ENCODE results near the gene TRIM23. TPM values are rescaled to one million over a fixed set of nuclear protein-coding genes. Genes with fewer than 3 reads are reported as not detected.
A peak's percentile ranks its signal among the peaks of the same experiment; 100 is the strongest.

TRIM23 gene
- polyA plus RNA-seq (2013, experiment 1 of 2) = 5.7 TPM
- 6.1 TPM for polyA plus RNA-seq (2013, experiment 2 of 2)

DNA sequence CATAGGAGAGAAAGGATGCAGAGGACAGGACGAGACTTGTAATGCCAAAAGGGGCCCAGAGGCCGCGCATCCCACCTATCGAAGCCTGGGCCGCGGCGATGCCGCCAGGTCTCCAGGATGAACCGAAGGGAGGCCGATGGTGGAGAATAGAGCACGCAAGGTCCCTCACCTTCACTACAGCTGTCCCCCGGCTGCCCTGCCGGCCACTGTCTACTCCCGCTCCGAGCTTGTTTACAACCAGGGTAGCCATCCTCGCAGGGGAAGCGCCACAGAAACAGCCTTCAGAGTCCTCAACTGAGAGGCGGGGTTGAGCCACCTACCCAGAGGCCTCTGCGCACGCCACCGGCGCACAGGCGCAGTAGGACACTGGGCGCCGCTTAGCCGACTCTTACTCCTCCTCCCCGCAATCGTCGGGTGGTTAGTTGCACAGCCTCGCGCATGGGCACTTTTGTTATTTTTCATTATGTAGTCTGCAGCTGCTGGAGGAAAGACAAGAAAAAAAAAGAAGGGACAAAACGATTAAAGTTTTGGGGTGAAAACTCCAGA lies at the start of gene TRIM23:
Gene TRIM23 (minus strand): TSS at position 309 of the 546 bp plus-strand sequence. CDS start 59 bp downstream, at position 250.
- Histone ChIP-seq H3K27me3 (ENCODE audit: control insufficient read depth in 1 of 2, insufficient read depth in 1 of 2, low read length in 2 of 2) (no peaks in the 10 kb centered on the region), H2BK12ac (ENCODE audit: low read length in 2 of 2) (no peak within 1 kb of the TSS), H2BK5ac (ENCODE audit: low read depth, low read length, poor library complexity, severe bottlenecking) (peak within 1 kb of the TSS; percentile 69), H3K4me1 (ENCODE audit: control insufficient read depth, insufficient read depth, low read depth, low read length) (peaks cover 6% of the 10 kb centered on the region), H2BK120ac (ENCODE audit: low read depth, low read length) (no peak within 1 kb of the TSS), H2BK15ac (ENCODE audit: low read depth, poor library complexity, severe bottlenecking) (no peak within 1 kb of the TSS), H3K23ac (ENCODE audit: low read length in 2 of 2) (peak within 1 kb of the TSS in 1 of 2 experiments; percentile 72), H3K36me3 (ENCODE audit: control insufficient read depth in 1 of 2, insufficient read depth in 2 of 2, low read depth in 1 of 2, low read length in 2 of 2) (peaks cover 2 to 3% of the 10 kb centered on the region in 2 experiments), H2AFZ (ENCODE audit: low read depth, low read length) (peak within 1 kb of the TSS; percentile 72), H3K9ac (ENCODE audit: low read length) (peak within 1 kb of the TSS; percentile 96), H4K91ac (ENCODE audit: low read length) (peak within 1 kb of the TSS; percentile 18), H3K4ac (ENCODE audit: low read depth in 1 of 2, low read length in 2 of 2) (peak within 1 kb of the TSS in 1 of 2 experiments; percentile 92), H4K8ac (ENCODE audit: low read length) (peak within 1 kb of the TSS; percentile 89), H3K14ac (ENCODE audit: low read length in 2 of 2) (peak within 1 kb of the TSS in 1 of 2 experiments; percentile 65), H3K79me1 (replicated peaks; ENCODE audit: low read length, poor library complexity, severe bottlenecking) (peaks cover 8% of the 10 kb centered on the region), H3K18ac (ENCODE audit: low read depth in 1 of 2, low read length in 2 of 2) (peak within 1 kb of the TSS; percentile 58 to 80), H3K4me2 (ENCODE audit: low read length, poor library complexity, severe bottlenecking) (peak within 1 kb of the TSS; percentile 74), H2AK5ac (ENCODE audit: low read length, severe bottlenecking) (no peak within 1 kb of the TSS), H3K4me3 (ENCODE audit: insufficient read depth in 1 of 2, low read depth in 1 of 2, low read length in 2 of 2) (peak within 1 kb of the TSS; percentile 81 to 88), H3K9me3 (ENCODE audit: control insufficient read depth, low read length) (no peaks in the 10 kb centered on the region), H3K27ac (ENCODE audit: low read length, poor library complexity, severe bottlenecking) (peak within 1 kb of the TSS; percentile 94)
- under 1% methylated on average over 32 of the region's 32 CpGs for WGBS
- DNase-seq = peak; percentile 96

DNA sequence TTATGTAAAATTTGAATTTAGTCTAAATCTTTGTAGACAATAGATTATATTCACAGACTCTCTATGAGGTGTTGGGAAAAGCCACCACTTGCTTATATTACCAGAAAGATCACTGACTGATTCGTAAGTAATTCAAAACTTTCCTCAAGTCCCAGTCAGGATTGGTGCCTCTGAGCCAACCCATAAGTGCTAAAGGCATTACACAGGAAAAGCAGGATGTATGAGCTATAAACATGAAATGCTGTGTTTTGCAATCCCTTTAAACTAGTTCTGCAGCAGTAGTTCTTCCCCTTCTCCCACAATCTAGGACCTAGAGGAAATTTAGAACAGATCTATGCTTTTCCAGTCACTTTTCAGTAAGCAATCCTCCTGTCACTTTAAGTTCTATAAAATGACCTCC lies 48.7 kb upstream of the TRIM23 start:
- Histone ChIP-seq H3K27me3 (ENCODE audit: control insufficient read depth in 1 of 2, insufficient read depth in 1 of 2, low read length in 2 of 2) (no peaks in the 10 kb centered on the region), H2AK5ac (ENCODE audit: low read length, severe bottlenecking) (no peak overlapping the region), H2BK120ac (ENCODE audit: low read depth, low read length) (no peak overlapping the region), H3K4ac (ENCODE audit: low read depth in 1 of 2, low read length in 2 of 2) (no peak overlapping the region), H3K9me3 (ENCODE audit: control insufficient read depth, low read length) (no peaks in the 10 kb centered on the region), H3K4me3 (ENCODE audit: insufficient read depth in 1 of 2, low read depth in 1 of 2, low read length in 2 of 2) (no peak overlapping the region), H3K14ac (ENCODE audit: low read length in 2 of 2) (no peak overlapping the region), H2BK5ac (ENCODE audit: low read depth, low read length, poor library complexity, severe bottlenecking) (no peak overlapping the region), H3K23ac (ENCODE audit: low read length in 2 of 2) (no peak overlapping the region), H4K91ac (ENCODE audit: low read length) (no peak overlapping the region), H3K9ac (ENCODE audit: low read length) (no peak overlapping the region), H2BK12ac (ENCODE audit: low read length in 2 of 2) (no peak overlapping the region), H2AFZ (ENCODE audit: low read depth, low read length) (no peak overlapping the region), H3K27ac (ENCODE audit: low read length, poor library complexity, severe bottlenecking) (no peak overlapping the region), H3K4me2 (ENCODE audit: low read length, poor library complexity, severe bottlenecking) (no peak overlapping the region), H3K4me1 (ENCODE audit: control insufficient read depth, insufficient read depth, low read depth, low read length) (no peaks in the 10 kb centered on the region), H2BK15ac (ENCODE audit: low read depth, poor library complexity, severe bottlenecking) (no peak overlapping the region), H3K36me3 (ENCODE audit: control insufficient read depth in 1 of 2, insufficient read depth in 2 of 2, low read depth in 1 of 2, low read length in 2 of 2) (peaks cover 3 to 39% of the 10 kb centered on the region in 2 experiments), H4K8ac (ENCODE audit: low read length) (no peak overlapping the region), H3K79me1 (replicated peaks; ENCODE audit: low read length, poor library complexity, severe bottlenecking) (no peaks in the 10 kb centered on the region), H3K18ac (ENCODE audit: low read depth in 1 of 2, low read length in 2 of 2) (no peak overlapping the region)
- DNase-seq = peak; percentile 85
- 43% methylated on average over 1 of the region's 1 CpG for WGBS

DNA sequence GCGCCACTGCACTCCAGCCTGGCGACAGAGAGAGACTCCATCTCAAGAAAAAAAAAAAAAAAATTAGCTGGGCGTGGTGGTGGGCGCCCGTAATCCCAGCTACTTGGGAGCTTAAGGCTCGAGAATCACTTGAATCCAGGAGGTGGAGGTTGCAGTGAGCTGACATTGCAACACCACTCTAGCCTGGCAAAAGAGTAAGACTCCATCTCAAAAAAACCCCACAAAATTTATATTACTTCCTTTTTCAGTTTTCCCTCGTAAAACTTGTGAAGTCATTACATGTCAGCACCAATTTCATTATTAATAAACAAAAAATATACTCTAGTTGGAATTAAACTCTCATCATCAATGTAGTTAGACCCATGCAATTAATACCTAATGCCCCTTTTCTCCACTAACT lies 44.6 kb upstream of the TRIM23 start:
- no peak overlapping the region for H4K8ac ChIP-seq (ENCODE audit: low read length)
- no peak overlapping the region for H3K27ac ChIP-seq (ENCODE audit: low read length, poor library complexity, severe bottlenecking)
- no peak overlapping the region for H3K4ac ChIP-seq (ENCODE audit: low read depth in 1 of 2, low read length in 2 of 2)
- no peak overlapping the region for H3K4me3 ChIP-seq (ENCODE audit: insufficient read depth in 1 of 2, low read depth in 1 of 2, low read length in 2 of 2)
- H3K4me1 ChIP-seq (ENCODE audit: control insufficient read depth, insufficient read depth, low read depth, low read length) = no peaks in the 10 kb centered on the region
- no peak overlapping the region for H2BK15ac ChIP-seq (ENCODE audit: low read depth, poor library complexity, severe bottlenecking)
- no peak overlapping the region for H3K4me2 ChIP-seq (ENCODE audit: low read length, poor library complexity, severe bottlenecking)
- H3K79me1 ChIP-seq (replicated peaks; ENCODE audit: low read length, poor library complexity, severe bottlenecking) = peaks cover 2% of the 10 kb centered on the region
- H2BK12ac ChIP-seq (ENCODE audit: low read length in 2 of 2) = no peak overlapping the region
- H3K9me3 ChIP-seq (ENCODE audit: control insufficient read depth, low read length) = no peaks in the 10 kb centered on the region
- no peak overlapping the region for H2AFZ ChIP-seq (ENCODE audit: low read depth, low read length)
- no peak overlapping the region for H4K91ac ChIP-seq (ENCODE audit: low read length)
- H3K9ac ChIP-seq (ENCODE audit: low read length) = no peak overlapping the region
- no peak overlapping the region for H3K14ac ChIP-seq (ENCODE audit: low read length in 2 of 2)
- no peak overlapping the region for H3K23ac ChIP-seq (ENCODE audit: low read length in 2 of 2)
- H3K18ac ChIP-seq (ENCODE audit: low read depth in 1 of 2, low read length in 2 of 2) = no peak overlapping the region
- no peak overlapping the region for H2BK120ac ChIP-seq (ENCODE audit: low read depth, low read length)
- H3K36me3 ChIP-seq (ENCODE audit: control insufficient read depth in 1 of 2, insufficient read depth in 2 of 2, low read depth in 1 of 2, low read length in 2 of 2) = peaks cover 6 to 71% of the 10 kb centered on the region in 2 experiments
- H2BK5ac ChIP-seq (ENCODE audit: low read depth, low read length, poor library complexity, severe bottlenecking) = no peak overlapping the region
- H3K27me3 ChIP-seq (ENCODE audit: control insufficient read depth in 1 of 2, insufficient read depth in 1 of 2, low read length in 2 of 2) = no peaks in the 10 kb centered on the region
- H2AK5ac ChIP-seq (ENCODE audit: low read length, severe bottlenecking) = no peak overlapping the region
- DNase-seq = no peak
- 89% methylated on average over 7 of the region's 7 CpGs for WGBS

DNA sequence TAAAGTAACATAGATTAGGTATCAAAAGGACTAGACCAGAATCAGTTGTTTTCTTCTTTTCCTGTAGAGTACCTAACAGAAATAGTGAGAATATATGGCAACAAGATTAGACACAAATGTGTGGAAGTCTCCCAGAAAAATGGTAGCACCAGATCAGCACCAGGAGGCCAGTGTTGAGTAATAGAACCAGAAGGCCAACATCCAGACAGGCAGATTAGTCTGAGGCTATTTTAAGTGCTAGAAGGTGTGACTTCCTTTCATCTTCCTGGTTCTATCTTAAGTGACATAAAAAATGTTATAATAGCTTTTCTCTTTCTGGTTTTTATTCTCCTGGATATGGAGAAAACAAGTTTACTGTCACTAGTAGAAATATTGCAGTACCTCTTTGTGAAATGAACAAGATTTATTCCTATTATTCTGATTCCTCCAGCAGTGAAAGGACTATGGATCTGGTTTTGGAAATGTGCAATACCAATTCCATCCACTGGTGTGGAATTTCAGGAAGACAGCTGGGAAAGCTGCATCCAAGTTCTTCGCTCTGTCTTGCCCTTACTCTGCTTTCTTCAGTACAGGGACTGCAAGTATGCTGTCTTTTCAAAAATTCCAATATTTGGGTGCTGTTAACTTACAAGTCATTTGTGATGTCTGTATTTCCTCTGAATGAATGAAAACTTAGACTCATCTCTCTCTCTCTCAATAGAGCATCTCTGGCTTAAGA lies 39.8 kb upstream of the TRIM23 start:
- no peak overlapping the region for H3K23ac ChIP-seq (ENCODE audit: low read length in 2 of 2)
- H3K4me3 ChIP-seq (ENCODE audit: insufficient read depth in 1 of 2, low read depth in 1 of 2, low read length in 2 of 2) = no peak overlapping the region
- no CpG with 5 or more reads among the region's 1 CpG for WGBS
- no peaks in the 10 kb centered on the region for H3K9me3 ChIP-seq (ENCODE audit: control insufficient read depth, low read length)
- no peak overlapping the region for H3K27ac ChIP-seq (ENCODE audit: low read length, poor library complexity, severe bottlenecking)
- peaks cover 3 to 79% of the 10 kb centered on the region in 2 experiments for H3K36me3 ChIP-seq (ENCODE audit: control insufficient read depth in 1 of 2, insufficient read depth in 2 of 2, low read depth in 1 of 2, low read length in 2 of 2)
- no peak overlapping the region for H3K4me2 ChIP-seq (ENCODE audit: low read length, poor library complexity, severe bottlenecking)
- H4K8ac ChIP-seq (ENCODE audit: low read length) = no peak overlapping the region
- no peak overlapping the region for H3K9ac ChIP-seq (ENCODE audit: low read length)
- no peak overlapping the region for H2AK5ac ChIP-seq (ENCODE audit: low read length, severe bottlenecking)
- no peak overlapping the region for H2BK12ac ChIP-seq (ENCODE audit: low read length in 2 of 2)
- no peak overlapping the region for H3K4ac ChIP-seq (ENCODE audit: low read depth in 1 of 2, low read length in 2 of 2)
- H2AFZ ChIP-seq (ENCODE audit: low read depth, low read length) = no peak overlapping the region
- peak; percentile 44 for DNase-seq
- no peak overlapping the region for H3K18ac ChIP-seq (ENCODE audit: low read depth in 1 of 2, low read length in 2 of 2)
- H2BK15ac ChIP-seq (ENCODE audit: low read depth, poor library complexity, severe bottlenecking) = no peak overlapping the region
- no peak overlapping the region for H2BK120ac ChIP-seq (ENCODE audit: low read depth, low read length)
- no peak overlapping the region for H2BK5ac ChIP-seq (ENCODE audit: low read depth, low read length, poor library complexity, severe bottlenecking)
- H3K27me3 ChIP-seq (ENCODE audit: control insufficient read depth in 1 of 2, insufficient read depth in 1 of 2, low read length in 2 of 2) = no peaks in the 10 kb centered on the region
- H3K14ac ChIP-seq (ENCODE audit: low read length in 2 of 2) = no peak overlapping the region
- H3K4me1 ChIP-seq (ENCODE audit: control insufficient read depth, insufficient read depth, low read depth, low read length) = no peaks in the 10 kb centered on the region
- no peak overlapping the region for H4K91ac ChIP-seq (ENCODE audit: low read length)
- H3K79me1 ChIP-seq (replicated peaks; ENCODE audit: low read length, poor library complexity, severe bottlenecking) = peaks cover 2% of the 10 kb centered on the region

Measured in mesenchymal stem cell (in vitro differentiated cells and primary cell).